H7 (cell line): ENCODE data around the gene TSSC4. TPM values are rescaled to one million over a fixed set of nuclear protein-coding genes. Genes with fewer than 3 reads are reported as not detected.

Experiments used
- DNase-seq: peaks from one replicate; pipeline ENCODE4 v3.0.0; 2012
- H3K27me3 ChIP-seq: 2 replicates; pipeline ENCODE4 v1.6.0; 2011; ENCODE audit warnings: mild to moderate bottlenecking, low read length; ENCODE audit not compliant: control insufficient read depth, insufficient read depth
- H3K36me3 ChIP-seq: replicated peaks from 2 replicates; pipeline ENCODE4 v1.5.1; 2011; ENCODE audit warnings: low read length; ENCODE audit not compliant: control insufficient read depth, insufficient read depth
- H3K4me3 ChIP-seq: 2 replicates; pipeline ENCODE4 v1.5.1; 2011; ENCODE audit warnings: low read depth, mild to moderate bottlenecking, control low read depth, low read length, moderate library complexity; ENCODE audit not compliant: insufficient read depth
- total RNA-seq: library from RNA; depleted of rRNA; stranded (reverse); fragments of >200 nt; shearing (Covaris generic); gene quantifications from 2 replicates; pipeline ENCODE4 v1.2.3, GENCODE V29; 2014

Gene TSSC4
- total RNA-seq, 1 experiment from 2014 or later, result 60.5 TPM

- Histone ChIP-seq H3K27me3 (peaks cover 45% of the 10 kb centered on the region), H3K4me3 (peak within 1 kb of the TSS; percentile 39), H3K36me3 (no peaks in the 10 kb centered on the region)
- DNase-seq, result peak; percentile 99
Observed at GRCh38 chr11:2443881-2444820, 43.6 kb downstream of the TSSC4 start, which contains the start of gene TRPM5. Gene TRPM5 (minus strand): TSS chr11:2444514. CDS start chr11:2423036, 21,478 bp downstream.

GRCh38 chr11:2444821-2445745, 44.5 kb downstream of the TSSC4 start, which contains the start of gene KCNQ1:
Gene KCNQ1 (plus strand): TSS chr11:2445008. CDS start chr11:2445099, 91 bp downstream.
- Histone ChIP-seq H3K27me3 (peaks cover 45% of the 10 kb centered on the region), H3K4me3 (peak within 1 kb of the TSS; percentile 39), H3K36me3 (no peaks in the 10 kb centered on the region)
- peak; percentile 100 for DNase-seq

- Histone ChIP-seq H3K27me3 (peaks cover 45% of the 10 kb centered on the region), H3K4me3 (peak overlapping the region; percentile 39; the same call in 1 of the 2 replicates), H3K36me3 (no peaks in the 10 kb centered on the region)
- peak; percentile 78 for DNase-seq
Observed at GRCh38 chr11:2445746-2446551, 45.4 kb downstream of the TSSC4 start.

GRCh38 chr11:2446590-2447252, 46.2 kb downstream of the TSSC4 start:
- H3K36me3 ChIP-seq, result no peaks in the 10 kb centered on the region
- no peak for DNase-seq
- peaks cover 45% of the 10 kb centered on the region for H3K27me3 ChIP-seq
- H3K4me3 ChIP-seq, result no peak overlapping the region

- no peaks in the 10 kb centered on the region for H3K36me3 ChIP-seq
- peaks cover 45% of the 10 kb centered on the region for H3K27me3 ChIP-seq
- no peak overlapping the region for H3K4me3 ChIP-seq
- no peak for DNase-seq
Observed at GRCh38 chr11:2447253-2447950, 46.9 kb downstream of the TSSC4 start.

- no peak for DNase-seq
- Histone ChIP-seq H3K27me3 (peaks cover 40% of the 10 kb centered on the region), H3K4me3 (no peak overlapping the region), H3K36me3 (no peaks in the 10 kb centered on the region)
Observed at GRCh38 chr11:2447951-2448650, 47.6 kb downstream of the TSSC4 start.

- peaks cover 36% of the 10 kb centered on the region for H3K27me3 ChIP-seq
Observed at GRCh38 chr11:2448661-2449547, 48.4 kb downstream of the TSSC4 start.

GRCh38 chr11:2449548-2450320, 49.2 kb downstream of the TSSC4 start:
- Histone ChIP-seq H3K27me3 (peaks cover 32% of the 10 kb centered on the region), H3K36me3 (no peaks in the 10 kb centered on the region), H3K4me3 (no peak overlapping the region)
- no peak for DNase-seq

More at GRCh38 chr11:2448661-2449547, 48.4 kb downstream of the TSSC4 start:
- no peak for DNase-seq
- Histone ChIP-seq H3K4me3 (no peak overlapping the region), H3K36me3 (no peaks in the 10 kb centered on the region)

- DNase-seq, result peak; percentile 52
- Histone ChIP-seq H3K4me3 (no peak overlapping the region), H3K36me3 (no peaks in the 10 kb centered on the region), H3K27me3 (peaks cover 28% of the 10 kb centered on the region)
Observed at GRCh38 chr11:2450321-2451041, 49.9 kb downstream of the TSSC4 start.

GRCh38 chr11:2451336-2451735, 50.8 kb downstream of the TSSC4 start:
- H3K36me3 ChIP-seq, result no peaks in the 10 kb centered on the region
- H3K4me3 ChIP-seq, result no peak overlapping the region
- DNase-seq, result no peak
- peaks cover 20% of the 10 kb centered on the region for H3K27me3 ChIP-seq

- H3K4me3 ChIP-seq, result no peak overlapping the region
- no peaks in the 10 kb centered on the region for H3K36me3 ChIP-seq
- H3K27me3 ChIP-seq, result peaks cover 14% of the 10 kb centered on the region
- peak; percentile 42 for DNase-seq
Observed at GRCh38 chr11:2451916-2452315, 51.4 kb downstream of the TSSC4 start.
